ENCODE measurements around the gene SNX20. TPM values are rescaled to one million over a fixed set of nuclear protein-coding genes. Genes with fewer than 3 reads are reported as not detected.
A peak's percentile ranks its signal among the peaks of the same experiment; 100 is the strongest.

Gene SNX20
- total and polyA plus RNA-seq, 2 of the 13 experiments (the other 11 are each of a cell fraction or from before 2014, with no cell fraction given), result not detected

DNA sequence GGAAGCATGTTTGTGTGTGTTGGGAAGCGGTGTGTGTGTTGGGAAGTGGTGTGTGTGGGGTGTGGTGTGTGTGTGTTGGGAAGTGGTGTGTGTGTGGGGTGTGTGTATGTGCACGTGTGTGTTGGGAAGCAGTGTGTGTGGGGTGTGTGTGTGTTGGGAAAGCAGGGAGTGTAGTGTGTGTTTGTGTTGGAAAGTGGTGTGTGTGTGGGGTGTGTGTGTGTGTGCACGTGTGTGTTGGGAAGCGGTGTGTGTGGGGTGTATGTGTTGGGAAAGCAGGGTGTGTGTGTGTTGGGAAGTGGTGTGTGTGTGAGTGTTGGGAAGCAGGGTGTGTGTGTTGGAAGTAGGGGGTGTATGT, 11.5 kb upstream of the SNX20 start (continued):
- TF ChIP-seq DBP (CRISPR knock-in tag; IDR thresholded peaks at IDR 0.05; ENCODE audit: not compliant biosample characterization), result no peak
- peak; percentile 27; the same call in 1 of the 2 replicates for TF ChIP-seq ZNF737 (CRISPR knock-in tag; IDR thresholded peaks at IDR 0.05; ENCODE audit: borderline replicate concordance)
- TF ChIP-seq ZNF556 (CRISPR knock-in tag; IDR thresholded peaks at IDR 0.05; ENCODE audit: borderline replicate concordance), result 0 out of 2 replicates have a peak, but pooled peaks have one; percentile 33
- no peak for TF ChIP-seq ZNF431 (CRISPR knock-in tag; IDR thresholded peaks at IDR 0.05; ENCODE audit: borderline replicate concordance, low read depth)

DNA sequence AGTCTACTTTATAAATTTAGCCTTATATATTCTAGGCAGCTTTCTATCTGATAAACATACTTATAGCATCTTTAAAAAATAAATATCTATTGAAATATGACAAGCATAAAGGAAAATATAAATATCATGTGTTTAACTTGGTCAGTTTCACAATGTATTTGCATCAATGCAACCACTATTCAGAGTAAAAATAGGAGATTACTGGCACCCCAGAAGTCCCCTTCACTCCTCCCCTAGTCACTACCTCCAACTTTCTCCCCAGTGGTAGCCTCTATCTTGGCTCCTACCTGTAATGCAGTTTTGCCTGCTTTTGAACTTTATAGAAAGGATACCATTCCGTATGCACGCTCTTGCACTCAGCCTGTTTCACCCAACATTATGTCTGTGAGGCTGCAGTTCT, 9.1 kb upstream of the SNX20 start:
- H3K36me3 ChIP-seq (replicated peaks in 1 of 2; ENCODE audit: control insufficient read depth in 1 of 2, insufficient read depth in 2 of 2, low read length in 2 of 2), result no peaks in the 10 kb centered on the region
- no peak overlapping the region for H3K27ac ChIP-seq (ENCODE audit: extremely low read length, insufficient read depth, low read length)
- no peak overlapping the region for H3K4me2 ChIP-seq (ENCODE audit: low read depth, low read length)
- intact Hi-C loops (cut with micrococcal nuclease; ENCODE audit: unreplicated experiment), result no loop called here
- no peaks in the 10 kb centered on the region for H3K9me3 ChIP-seq (ENCODE audit: low read length)
- CTCF ChIA-PET (ENCODE audit: low intra/inter-chr PET ratio, low total read pairs), result no interaction called here
- DNase-seq (ENCODE audit: low spot score), result no peak
- in situ Hi-C loops (cut with HindIII; ENCODE audit: extremely low pct_ligation_motif_present, low pct_unique_long_range_greater_than_20kb), result no loop called here
- H3K9ac ChIP-seq (ENCODE audit: insufficient read depth, low read depth, low read length), result no peak overlapping the region
- BruUV-seq (replicated peaks), result no TSS peak
- FAIRE-seq, result no peak
- peaks cover 23% of the 10 kb centered on the region for H3K4me1 ChIP-seq (ENCODE audit: insufficient read depth, low read length)
- no peak overlapping the region for H2AFZ ChIP-seq (ENCODE audit: low read length)
- H4K20me1 ChIP-seq (ENCODE audit: insufficient read depth, low read length), result no peaks in the 10 kb centered on the region
- no peaks in the 10 kb centered on the region for H3K79me2 ChIP-seq (ENCODE audit: insufficient read depth, low read length)
- POLR2A ChIA-PET, result no interaction called here
- WGBS (ENCODE audit: low lambda C conversion rate), result 82% methylated on average over 2 of the region's 2 CpGs
- peaks cover 7 to 61% of the 10 kb centered on the region in 2 experiments for H3K27me3 ChIP-seq (ENCODE audit: control insufficient read depth in 1 of 2, insufficient read depth in 2 of 2, low read length in 2 of 2)
- no peak overlapping the region for H3K4me3 ChIP-seq (replicated peaks in 1 of 3; ENCODE audit: insufficient read depth in 1 of 3, low read depth in 2 of 3, low read length in 3 of 3)
- no peak for ATAC-seq
- TF ChIP-seq GMEB1 (CRISPR knock-in tag; IDR thresholded peaks at IDR 0.05; ENCODE audit: borderline replicate concordance) (no peak), RELA (CRISPR knock-in tag; IDR thresholded peaks at IDR 0.05) (no peak), ZNF792 (CRISPR knock-in tag; IDR thresholded peaks at IDR 0.05) (no peak), ISL2 (CRISPR knock-in tag; IDR thresholded peaks at IDR 0.05) (no peak), RFX3 (CRISPR knock-in tag; IDR thresholded peaks at IDR 0.05) (no peak), SAFB2 (CRISPR knock-in tag; IDR thresholded peaks at IDR 0.05; ENCODE audit: borderline replicate concordance, low read depth) (no peak), SETDB1 (CRISPR knock-in tag; IDR thresholded peaks at IDR 0.05; ENCODE audit: borderline replicate concordance) (no peak), BRF2 (CRISPR knock-in tag; IDR thresholded peaks at IDR 0.05) (no peak), JDP2 (CRISPR knock-in tag; IDR thresholded peaks at IDR 0.05; ENCODE audit: borderline replicate concordance) (no peak)
- TF ChIP-seq, protein P1, sequence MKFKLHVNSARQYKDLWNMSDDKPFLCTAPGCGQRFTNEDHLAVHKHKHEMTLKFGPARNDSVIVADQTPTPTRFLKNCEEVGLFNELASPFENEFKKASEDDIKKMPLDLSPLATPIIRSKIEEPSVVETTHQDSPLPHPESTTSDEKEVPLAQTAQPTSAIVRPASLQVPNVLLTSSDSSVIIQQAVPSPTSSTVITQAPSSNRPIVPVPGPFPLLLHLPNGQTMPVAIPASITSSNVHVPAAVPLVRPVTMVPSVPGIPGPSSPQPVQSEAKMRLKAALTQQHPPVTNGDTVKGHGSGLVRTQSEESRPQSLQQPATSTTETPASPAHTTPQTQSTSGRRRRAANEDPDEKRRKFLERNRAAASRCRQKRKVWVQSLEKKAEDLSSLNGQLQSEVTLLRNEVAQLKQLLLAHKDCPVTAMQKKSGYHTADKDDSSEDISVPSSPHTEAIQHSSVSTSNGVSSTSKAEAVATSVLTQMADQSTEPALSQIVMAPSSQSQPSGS (CRISPR knock-in tag; IDR thresholded peaks at IDR 0.05), result no peak
- TF ChIP-seq, protein P2, sequence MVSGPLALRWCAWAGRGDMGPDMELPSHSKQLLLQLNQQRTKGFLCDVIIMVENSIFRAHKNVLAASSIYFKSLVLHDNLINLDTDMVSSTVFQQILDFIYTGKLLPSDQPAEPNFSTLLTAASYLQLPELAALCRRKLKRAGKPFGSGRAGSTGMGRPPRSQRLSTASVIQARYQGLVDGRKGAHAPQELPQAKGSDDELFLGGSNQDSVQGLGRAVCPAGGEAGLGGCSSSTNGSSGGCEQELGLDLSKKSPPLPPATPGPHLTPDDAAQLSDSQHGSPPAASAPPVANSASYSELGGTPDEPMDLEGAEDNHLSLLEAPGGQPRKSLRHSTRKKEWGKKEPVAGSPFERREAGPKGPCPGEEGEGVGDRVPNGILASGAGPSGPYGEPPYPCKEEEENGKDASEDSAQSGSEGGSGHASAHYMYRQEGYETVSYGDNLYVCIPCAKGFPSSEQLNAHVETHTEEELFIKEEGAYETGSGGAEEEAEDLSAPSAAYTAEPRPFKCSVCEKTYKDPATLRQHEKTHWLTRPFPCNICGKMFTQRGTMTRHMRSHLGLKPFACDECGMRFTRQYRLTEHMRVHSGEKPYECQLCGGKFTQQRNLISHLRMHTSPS (CRISPR knock-in tag; IDR thresholded peaks at IDR 0.05; ENCODE audit: low read depth), result no peak

Measured in HepG2 (cell line).